Calu3 (cell line): Measurements from ENCODE around the gene SH2D4B. TPM values are rescaled to one million over a fixed set of nuclear protein-coding genes. Genes with fewer than 3 reads are reported as not detected.

Source experiments
- BruUV-seq: library from RNA; stranded (reverse); fragments of 400-500 nt; replicated peaks from 2 replicates; lab custom pipeline; 2021; lab: Mats Ljungman, UMichigan
- CTCF ChIA-PET: fragments of 300-600 bp; sonication (Branson Sonifier 250); formaldehyde crosslinking; loops from one replicate; lab custom pipeline; 2022; ENCODE audit warnings: antibody characterized with exemption; lab: Charles Lee
- DNase-seq: peaks from one replicate; pipeline ENCODE4 v3.0.0; 2022
- H3K27ac Mint-ChIP-seq: one replicate; pipeline ENCODE4 v1.8.0; 2022; ENCODE audit warnings: mixed read lengths; ENCODE audit not compliant: unreplicated experiment
- H3K27me3 Mint-ChIP-seq: one replicate; pipeline ENCODE4 v1.8.0; 2022; ENCODE audit warnings: mixed read lengths; ENCODE audit not compliant: unreplicated experiment
- H3K36me3 Mint-ChIP-seq: one replicate; pipeline ENCODE4 v1.8.0; 2022; ENCODE audit warnings: mild to moderate bottlenecking, moderate library complexity, mixed read lengths; ENCODE audit not compliant: insufficient read depth, unreplicated experiment
- H3K4me1 Mint-ChIP-seq: one replicate; pipeline ENCODE4 v1.8.0; 2022; ENCODE audit warnings: mild to moderate bottlenecking, low read depth, mixed read lengths; ENCODE audit not compliant: unreplicated experiment
- H3K4me3 Mint-ChIP-seq: one replicate; pipeline ENCODE4 v1.8.0; 2022; ENCODE audit warnings: mild to moderate bottlenecking, low read depth, moderate library complexity, mixed read lengths; ENCODE audit not compliant: unreplicated experiment
- H3K9me3 Mint-ChIP-seq: one replicate; pipeline ENCODE4 v1.8.0; 2022; ENCODE audit warnings: low read depth, mixed read lengths; ENCODE audit not compliant: unreplicated experiment
- CTCF ChIP-seq: fragments of 200-600 bp; IDR thresholded peaks from one replicate; pipeline ENCODE4 v1.8.0; 2022; ENCODE audit warnings: antibody characterized with exemption; ENCODE audit not compliant: unreplicated experiment
- intact Hi-C: fragments of 100-400 bp; cut with micrococcal nuclease; formaldehyde crosslinking; loops from one replicate; pipeline ENCODE4 v1.10.0; 2022; ENCODE audit not compliant: unreplicated experiment
- total RNA-seq: library from RNA; stranded (reverse); gene quantifications from 2 replicates; pipeline ENCODE4 v1.2.3, GENCODE V29; 2022

The SH2D4B gene
- total RNA-seq, 1 experiment from 2014 or later: not detected

- H3K4me3 Mint-ChIP-seq: no peak overlapping the region
- intact Hi-C loops: no loop called here
- no peaks in the 10 kb centered on the region for H3K36me3 Mint-ChIP-seq
- CTCF ChIA-PET: interaction anchor here (0.7 kb wide), 1 partner anchor 13 kb away, joined by 3 read pairs; no protein-coding TSS in a partner anchor
- H3K27me3 Mint-ChIP-seq: peaks cover 88% of the 10 kb centered on the region
- H3K9me3 Mint-ChIP-seq: peaks cover 2% of the 10 kb centered on the region
- H3K27ac Mint-ChIP-seq: no peak overlapping the region
- TF ChIP-seq CTCF: no peak
- H3K4me1 Mint-ChIP-seq: no peaks in the 10 kb centered on the region
- DNase-seq: no peak
- no TSS peak for BruUV-seq
Observed at GRCh38 chr10:80609331-80609730, 71.6 kb downstream of the SH2D4B start.

- no peak overlapping the region for H3K27ac Mint-ChIP-seq
- CTCF ChIA-PET: interaction anchor here (0.6 to 1.1 kb wide), 4 partner anchors 12 to 721 kb away, joined by 3 to 5 read pairs (median 4); no protein-coding TSS in a partner anchor
- no peak for TF ChIP-seq CTCF
- intact Hi-C loops: no loop called here
- BruUV-seq: no TSS peak
- peaks cover 2% of the 10 kb centered on the region for H3K9me3 Mint-ChIP-seq
- DNase-seq: no peak
- no peak overlapping the region for H3K4me3 Mint-ChIP-seq
- H3K27me3 Mint-ChIP-seq: peaks cover 96% of the 10 kb centered on the region
- no peaks in the 10 kb centered on the region for H3K36me3 Mint-ChIP-seq
- H3K4me1 Mint-ChIP-seq: no peaks in the 10 kb centered on the region
Observed at GRCh38 chr10:80611481-80612185, 73.9 kb downstream of the SH2D4B start.

- CTCF ChIA-PET: interaction anchor here (0.7 to 1.1 kb wide), 3 partner anchors 13 to 319 kb away, joined by 3 to 5 read pairs (median 3); no protein-coding TSS in a partner anchor
- intact Hi-C loops: no loop called here
- H3K36me3 Mint-ChIP-seq: no peaks in the 10 kb centered on the region
- BruUV-seq: no TSS peak
- peaks cover 89% of the 10 kb centered on the region for H3K27me3 Mint-ChIP-seq
- no peak for TF ChIP-seq CTCF
- H3K4me1 Mint-ChIP-seq: no peaks in the 10 kb centered on the region
- no peak overlapping the region for H3K27ac Mint-ChIP-seq
- H3K9me3 Mint-ChIP-seq: peaks cover 2% of the 10 kb centered on the region
- H3K4me3 Mint-ChIP-seq: no peak overlapping the region
- DNase-seq: no peak
Observed at GRCh38 chr10:80612261-80612660, 74.6 kb downstream of the SH2D4B start.

GRCh38 chr10:80613466-80614170 lies 75.9 kb downstream of the SH2D4B start:
- no peaks in the 10 kb centered on the region for H3K36me3 Mint-ChIP-seq
- H3K9me3 Mint-ChIP-seq: peaks cover 2% of the 10 kb centered on the region
- H3K27me3 Mint-ChIP-seq: peaks cover 84% of the 10 kb centered on the region
- no peak overlapping the region for H3K4me3 Mint-ChIP-seq
- no TSS peak for BruUV-seq
- TF ChIP-seq CTCF: no peak
- intact Hi-C loops: no loop called here
- no peaks in the 10 kb centered on the region for H3K4me1 Mint-ChIP-seq
- no peak for DNase-seq
- CTCF ChIA-PET: no interaction called here
- H3K27ac Mint-ChIP-seq: no peak overlapping the region
